ENCODE data around the gene OVOL1. TPM values are rescaled to one million over a fixed set of nuclear protein-coding genes. Genes with fewer than 3 reads are reported as not detected.

The OVOL1 gene
- total RNA-seq, 2 donors from 2014 or later: 0.27 TPM; not detected in 1

DNA sequence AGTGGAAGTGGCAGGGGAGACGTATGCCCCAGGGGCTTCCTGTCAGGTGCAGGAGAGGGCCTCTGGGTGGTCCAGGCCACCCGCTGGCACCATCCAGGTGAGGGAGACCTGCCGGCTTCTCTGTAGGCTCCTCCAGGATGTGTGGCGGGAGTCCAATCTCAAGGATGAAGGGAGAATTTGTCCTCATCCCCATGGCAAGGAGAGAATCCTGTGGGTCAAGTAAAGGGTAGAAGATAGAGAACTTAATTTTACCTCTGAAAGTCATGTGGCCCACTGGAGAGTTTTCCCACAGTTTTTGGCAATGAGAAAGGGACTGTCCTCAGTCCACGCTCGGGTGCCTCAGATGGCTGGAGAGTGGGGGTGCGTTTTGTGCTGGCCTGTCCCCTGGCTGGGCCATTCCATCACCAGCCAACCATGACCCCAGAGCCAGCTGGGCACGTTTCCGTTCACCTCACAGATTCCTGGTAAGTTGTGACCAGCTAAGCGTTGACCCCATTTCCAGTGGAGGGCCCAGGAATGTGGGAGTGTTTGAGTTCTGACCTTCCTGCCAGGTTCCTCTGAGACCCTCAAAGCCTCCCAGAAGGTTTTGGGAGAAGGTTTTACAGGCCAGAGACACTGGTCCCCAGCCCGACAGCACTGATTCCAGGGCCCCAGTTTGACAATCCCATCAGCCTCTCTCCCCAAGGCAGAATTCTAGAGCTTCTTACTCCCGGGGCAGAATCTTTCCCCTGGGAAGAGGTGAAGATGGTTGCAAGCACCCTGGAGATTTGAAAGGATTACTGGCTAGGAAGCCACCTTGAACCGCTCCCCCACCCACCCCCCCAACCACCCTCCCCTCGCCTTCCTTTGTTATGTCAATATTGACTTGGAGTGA, 2.6 kb downstream of the OVOL1 start:
- DNase-seq (ENCODE audit: low spot score): no peak
- Histone ChIP-seq H3K4me1 (ENCODE audit: control insufficient read depth in 1 of 2, low read depth in 2 of 2) (peaks cover 8 to 20% of the 10 kb centered on the region in 2 donors), H3K27ac (no peak overlapping the region), H3K27me3 (replicated peaks; ENCODE audit: insufficient read depth) (peaks cover 3% of the 10 kb centered on the region), H3K9me3 (no peaks in the 10 kb centered on the region), H3K36me3 (no peaks in the 10 kb centered on the region), H3K4me3 (no peak overlapping the region)
- TF ChIP-seq, protein P1, sequence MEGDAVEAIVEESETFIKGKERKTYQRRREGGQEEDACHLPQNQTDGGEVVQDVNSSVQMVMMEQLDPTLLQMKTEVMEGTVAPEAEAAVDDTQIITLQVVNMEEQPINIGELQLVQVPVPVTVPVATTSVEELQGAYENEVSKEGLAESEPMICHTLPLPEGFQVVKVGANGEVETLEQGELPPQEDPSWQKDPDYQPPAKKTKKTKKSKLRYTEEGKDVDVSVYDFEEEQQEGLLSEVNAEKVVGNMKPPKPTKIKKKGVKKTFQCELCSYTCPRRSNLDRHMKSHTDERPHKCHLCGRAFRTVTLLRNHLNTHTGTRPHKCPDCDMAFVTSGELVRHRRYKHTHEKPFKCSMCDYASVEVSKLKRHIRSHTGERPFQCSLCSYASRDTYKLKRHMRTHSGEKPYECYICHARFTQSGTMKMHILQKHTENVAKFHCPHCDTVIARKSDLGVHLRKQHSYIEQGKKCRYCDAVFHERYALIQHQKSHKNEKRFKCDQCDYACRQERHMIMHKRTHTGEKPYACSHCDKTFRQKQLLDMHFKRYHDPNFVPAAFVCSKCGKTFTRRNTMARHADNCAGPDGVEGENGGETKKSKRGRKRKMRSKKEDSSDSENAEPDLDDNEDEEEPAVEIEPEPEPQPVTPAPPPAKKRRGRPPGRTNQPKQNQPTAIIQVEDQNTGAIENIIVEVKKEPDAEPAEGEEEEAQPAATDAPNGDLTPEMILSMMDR (IDR thresholded peaks at IDR 0.05): no peak
- ATAC-seq (ENCODE audit: insufficient number of reproducible peaks, low FRiP score, low read depth): no peak

DNA sequence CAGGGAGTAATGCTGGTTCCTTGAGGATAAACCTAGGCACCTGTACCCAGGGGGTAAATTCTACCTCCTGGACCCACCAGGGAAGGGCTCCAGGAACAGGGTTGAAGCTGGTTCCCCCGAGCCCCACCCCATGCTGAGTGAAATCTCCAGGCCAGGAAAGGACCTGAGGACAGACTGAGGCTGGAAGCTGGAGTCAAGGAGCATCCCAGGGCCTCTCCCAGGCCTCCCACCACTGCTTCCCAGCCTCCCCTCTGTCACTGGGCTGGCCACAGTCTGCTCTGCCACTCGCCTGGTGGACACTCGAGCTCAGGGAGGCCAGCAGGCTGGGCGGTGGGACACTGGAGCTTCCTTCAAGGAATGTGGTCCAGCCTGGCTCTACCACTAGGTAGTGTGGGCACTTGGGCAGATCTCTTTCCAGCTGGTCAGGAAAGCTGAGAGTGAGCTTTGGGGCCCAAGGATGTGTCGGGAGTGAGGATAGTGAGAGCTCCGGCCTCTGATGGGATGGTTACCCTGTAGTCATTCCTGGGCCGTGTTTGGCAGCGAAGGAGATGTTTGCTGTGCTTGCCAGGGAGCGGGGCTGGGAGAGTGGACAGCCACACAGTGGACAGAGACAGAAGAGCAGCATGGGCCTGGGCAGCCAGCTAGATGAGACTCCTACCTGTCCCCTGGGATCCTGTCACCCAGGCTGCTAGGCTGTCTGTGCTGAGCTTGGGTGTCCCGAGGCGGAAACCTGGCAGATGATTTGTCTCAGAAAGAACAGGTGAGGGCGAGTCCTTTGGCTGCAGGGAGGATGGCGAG, 3.4 kb downstream of the OVOL1 start:
- H3K27me3 ChIP-seq (replicated peaks; ENCODE audit: insufficient read depth): peaks cover 3% of the 10 kb centered on the region
- no peak overlapping the region for H3K4me3 ChIP-seq
- ATAC-seq (ENCODE audit: insufficient number of reproducible peaks, low FRiP score, low read depth): no peak
- H3K9me3 ChIP-seq: no peaks in the 10 kb centered on the region
- H3K27ac ChIP-seq: no peak overlapping the region
- H3K4me1 ChIP-seq (ENCODE audit: control insufficient read depth in 1 of 2, low read depth in 2 of 2): peaks cover 8 to 20% of the 10 kb centered on the region in 2 donors
- DNase-seq (ENCODE audit: low spot score): no peak
- TF ChIP-seq, protein P1 (IDR thresholded peaks at IDR 0.05): no peak
- H3K36me3 ChIP-seq: no peaks in the 10 kb centered on the region

DNA sequence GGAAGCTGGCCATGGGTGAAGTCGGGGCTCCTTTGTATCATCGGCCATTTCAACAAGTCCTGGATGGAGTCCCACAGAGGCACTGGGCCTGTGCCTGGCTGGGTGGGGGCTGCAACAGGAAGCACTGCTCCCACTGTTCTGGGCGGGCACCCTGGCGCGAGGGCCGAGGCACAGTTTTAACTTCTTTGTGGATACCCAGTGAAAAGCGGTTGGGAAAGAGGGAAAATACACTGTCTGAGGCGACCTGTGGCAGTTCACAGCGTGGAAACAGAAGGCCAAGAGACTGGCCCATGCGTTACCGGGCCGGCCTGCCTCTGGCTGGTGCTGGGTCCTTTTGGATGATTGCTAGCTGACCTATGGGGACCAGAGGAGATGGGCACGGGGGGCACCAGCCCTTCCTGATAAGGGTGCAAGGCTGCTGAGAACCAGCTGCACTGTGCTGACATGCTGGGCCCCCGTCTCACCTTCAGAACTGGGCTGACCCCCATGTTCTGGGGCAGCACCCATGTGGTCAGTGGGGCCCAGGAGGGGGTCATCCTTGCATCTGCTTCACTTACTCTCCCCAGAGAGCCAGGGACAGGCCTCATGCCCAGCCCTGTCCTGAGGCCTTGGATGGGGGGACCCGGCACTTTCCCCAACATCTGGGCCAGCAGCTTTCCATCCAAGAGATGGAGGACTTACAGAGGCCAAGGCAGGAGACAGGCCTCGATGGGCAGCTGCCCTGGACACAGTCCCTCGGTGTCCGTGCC, 4.2 kb downstream of the OVOL1 start:
- no peak overlapping the region for H3K4me3 ChIP-seq
- no peaks in the 10 kb centered on the region for H3K9me3 ChIP-seq
- no peaks in the 10 kb centered on the region for H3K36me3 ChIP-seq
- no peak overlapping the region for H3K27ac ChIP-seq
- TF ChIP-seq, protein P1 (IDR thresholded peaks at IDR 0.05): no peak
- peaks cover 8 to 19% of the 10 kb centered on the region in 2 donors for H3K4me1 ChIP-seq (ENCODE audit: control insufficient read depth in 1 of 2, low read depth in 2 of 2)
- ATAC-seq (ENCODE audit: insufficient number of reproducible peaks, low FRiP score, low read depth) (no peak), DNase-seq (ENCODE audit: low spot score) (no peak)
- H3K27me3 ChIP-seq (replicated peaks; ENCODE audit: insufficient read depth): no peaks in the 10 kb centered on the region

DNA sequence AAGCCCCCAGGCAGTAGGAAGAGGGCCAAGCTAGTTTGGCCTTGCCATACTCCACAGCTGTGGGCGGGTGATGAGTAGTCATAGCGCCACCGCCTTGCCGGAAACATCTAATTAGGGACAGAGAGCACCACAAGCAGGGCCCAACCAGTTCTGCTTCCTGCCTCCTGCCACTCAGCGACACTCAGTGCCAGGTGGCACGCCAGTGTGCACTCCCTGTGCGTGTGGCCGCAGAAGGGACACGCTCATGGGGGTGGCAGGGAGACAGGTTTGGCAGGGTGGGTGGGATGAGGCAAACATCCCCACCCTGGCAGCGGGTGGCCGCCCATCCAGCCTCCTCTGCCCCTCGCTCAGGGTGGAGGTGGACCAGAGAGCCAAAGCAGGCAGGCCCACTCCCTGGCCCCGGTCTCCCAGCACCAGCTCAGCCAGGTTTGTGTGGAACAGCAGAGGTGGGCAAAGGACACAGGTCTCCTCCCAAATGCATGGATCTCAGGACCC, 4.9 kb downstream of the OVOL1 start:
- no peak for DNase-seq (ENCODE audit: low spot score)
- Histone ChIP-seq H3K36me3 (no peaks in the 10 kb centered on the region), H3K9me3 (no peaks in the 10 kb centered on the region), H3K4me3 (no peak overlapping the region), H3K27ac (no peak overlapping the region), H3K4me1 (ENCODE audit: control insufficient read depth in 1 of 2, low read depth in 2 of 2) (peaks cover 8 to 12% of the 10 kb centered on the region in 2 donors), H3K27me3 (replicated peaks; ENCODE audit: insufficient read depth) (no peaks in the 10 kb centered on the region)
- ATAC-seq (ENCODE audit: insufficient number of reproducible peaks, low FRiP score, low read depth): no peak
- TF ChIP-seq, protein P1 (IDR thresholded peaks at IDR 0.05): no peak
